CD4-positive, alpha-beta T cell treated with Interleukin-6 for 4 hours (primary cell): ENCODE measurements around the gene QSOX2.
A peak's percentile ranks its signal among the peaks of the same experiment; 100 is the strongest.
"Not testable (repeated sequence)": the region's sequence is repeated elsewhere in the genome, so short reads cannot be mapped to it uniquely, and the experiment has no call there.

Experiments
- DNase-seq: peaks from one replicate; pipeline ENCODE4 v3.0.0-alpha.2; 2020; ENCODE audit warnings: mixed read lengths

QSOX2 gene

GRCh38 chr9:136282272-136282861 is 36.8 kb upstream of the QSOX2 start:
- DNase-seq, result peak; percentile 13

GRCh38 chr9:136281421-136282271 is 36.0 kb upstream of the QSOX2 start:
- DNase-seq, result no peak

- DNase-seq, result no peak
Observed at GRCh38 chr9:136280535-136281315, 35.1 kb upstream of the QSOX2 start.

GRCh38 chr9:136279471-136279870 is 33.9 kb upstream of the QSOX2 start:
- DNase-seq, result no peak

GRCh38 chr9:136278894-136279293 is 33.3 kb upstream of the QSOX2 start:
- DNase-seq, result no peak

- DNase-seq, result no peak
Observed at GRCh38 chr9:136278221-136278620, 32.6 kb upstream of the QSOX2 start.

- DNase-seq, result no peak
Observed at GRCh38 chr9:136277746-136278145, 32.1 kb upstream of the QSOX2 start.

GRCh38 chr9:136276716-136277115 is 31.1 kb upstream of the QSOX2 start:
- no peak for DNase-seq

GRCh38 chr9:136275655-136276429 is 30.2 kb upstream of the QSOX2 start:
- DNase-seq, result no peak

GRCh38 chr9:136274786-136275654 is 29.4 kb upstream of the QSOX2 start:
- DNase-seq, result no peak

- DNase-seq, result no peak
Observed at GRCh38 chr9:136273921-136274785, 28.5 kb upstream of the QSOX2 start.

- DNase-seq, result no peak
Observed at GRCh38 chr9:136273244-136273865, 27.7 kb upstream of the QSOX2 start.

- DNase-seq, result no peak
Observed at GRCh38 chr9:136270173-136270705, 24.6 kb upstream of the QSOX2 start.

- DNase-seq, result no peak
Observed at GRCh38 chr9:136268735-136269134, 23.1 kb upstream of the QSOX2 start.

- no peak for DNase-seq
Observed at GRCh38 chr9:136268318-136268717, 22.7 kb upstream of the QSOX2 start.

GRCh38 chr9:136267261-136268111 is 21.9 kb upstream of the QSOX2 start:
- peak; percentile 83 for DNase-seq

- not testable (repeated sequence) for DNase-seq
Observed at GRCh38 chr9:136266641-136267040, 21.0 kb upstream of the QSOX2 start.

GRCh38 chr9:136265561-136266355 is 20.1 kb upstream of the QSOX2 start:
- DNase-seq, result no peak
